ENCODE measurements around the gene CACNA1C.

CACNA1C gene

GRCh38 chr12:2435511-2435910, 382.7 kb downstream of the CACNA1C start:
- H3K27ac ChIP-seq, result no peak overlapping the region
- TF ChIP-seq CTCF (conservative IDR thresholded peaks at IDR 0.05), result no peak

GRCh38 chr12:2439332-2440100, 386.7 kb downstream of the CACNA1C start:
- TF ChIP-seq CTCF (conservative IDR thresholded peaks at IDR 0.05), result no peak
- no peak overlapping the region for H3K27ac ChIP-seq

- no peak for TF ChIP-seq CTCF (conservative IDR thresholded peaks at IDR 0.05)
- no peak overlapping the region for H3K27ac ChIP-seq
These were observed 391.0 kb downstream of the CACNA1C start for GRCh38 chr12:2443776-2444175.

- no peak overlapping the region for H3K27ac ChIP-seq
- TF ChIP-seq CTCF (conservative IDR thresholded peaks at IDR 0.05), result no peak
These were observed 393.2 kb downstream of the CACNA1C start for GRCh38 chr12:2445968-2446367.

GRCh38 chr12:2447861-2448260, 395.1 kb downstream of the CACNA1C start:
- no peak overlapping the region for H3K27ac ChIP-seq
- no peak for TF ChIP-seq CTCF (conservative IDR thresholded peaks at IDR 0.05)

GRCh38 chr12:2449586-2449985, 396.8 kb downstream of the CACNA1C start:
- no peak overlapping the region for H3K27ac ChIP-seq
- no peak for TF ChIP-seq CTCF (conservative IDR thresholded peaks at IDR 0.05)

- H3K27ac ChIP-seq, result no peak overlapping the region
- TF ChIP-seq CTCF (conservative IDR thresholded peaks at IDR 0.05), result no peak
These were observed 397.8 kb downstream of the CACNA1C start for GRCh38 chr12:2450553-2450952.
